ENCODE data around the gene ZNF423. TPM values are rescaled to one million over a fixed set of nuclear protein-coding genes. Genes with fewer than 3 reads are reported as not detected.
A peak's percentile ranks its signal among the peaks of the same experiment; 100 is the strongest.

The ZNF423 gene
- total RNA-seq, 1 experiment from 2014 or later: 0.20 TPM

- POLR2A ChIA-PET: no interaction called here
- no peak overlapping the region for H3K4me3 Mint-ChIP-seq (ENCODE audit: unreplicated experiment)
- Histone ChIP-seq H3K4me3 (ENCODE audit: low read depth, low read length) (no peak overlapping the region), H3K36me3 (ENCODE audit: control insufficient read depth, insufficient read depth, low read length) (no peaks in the 10 kb centered on the region), H3K27me3 (replicated peaks; ENCODE audit: control insufficient read depth, insufficient read depth, low read length) (no peaks in the 10 kb centered on the region), H3K9me3 (0 out of 2 replicates have a peak, but pooled peaks cover under 1% of the 10 kb centered on the region), H3K4me1 (no peaks in the 10 kb centered on the region)
- CTCF ChIA-PET: no interaction called here
- H3K36me3 Mint-ChIP-seq (ENCODE audit: insufficient read depth, unreplicated experiment): no peaks in the 10 kb centered on the region
- no peaks in the 10 kb centered on the region for H3K9me3 Mint-ChIP-seq (ENCODE audit: unreplicated experiment)
- BruUV-seq (replicated peaks): no TSS peak
- intact Hi-C loops (cut with micrococcal nuclease; ENCODE audit: unreplicated experiment): no loop called here
- no peaks in the 10 kb centered on the region for H3K4me1 Mint-ChIP-seq (ENCODE audit: low read depth, unreplicated experiment)
- no peak overlapping the region for H3K27ac Mint-ChIP-seq (ENCODE audit: unreplicated experiment)
- H3K27me3 Mint-ChIP-seq (ENCODE audit: insufficient read depth, unreplicated experiment): peaks cover 18% of the 10 kb centered on the region
- TF ChIP-seq CTCF (IDR thresholded peaks at IDR 0.05; ENCODE audit: insufficient read depth in 1 of 2, low read depth in 1 of 2, low read length in 1 of 2, severe bottlenecking in 1 of 2, unreplicated experiment in 1 of 2): no peak
- DNase-seq: peak in 1 of 2 experiments; percentile 12
Observed at GRCh38 chr16:49458656-49459445, 397.1 kb downstream of the ZNF423 start.

- peak in 1 of 2 experiments; percentile 9 for DNase-seq
- H3K4me3 Mint-ChIP-seq (ENCODE audit: unreplicated experiment): no peak overlapping the region
- CTCF ChIA-PET: interaction anchor here (0.6 kb wide), 1 partner anchor 44 kb away, joined by 8 read pairs; no protein-coding TSS in a partner anchor
Observed at GRCh38 chr16:49458243-49458642, 397.7 kb downstream of the ZNF423 start.

GRCh38 chr16:49457196-49457595 lies 398.7 kb downstream of the ZNF423 start:
- Histone ChIP-seq H3K4me1 (no peaks in the 10 kb centered on the region), H3K9me3 (peaks cover 5% of the 10 kb centered on the region; the same call in 1 of the 2 replicates), H3K27me3 (replicated peaks; ENCODE audit: control insufficient read depth, insufficient read depth, low read length) (no peaks in the 10 kb centered on the region; the same call in 1 of the 2 replicates), H3K4me3 (ENCODE audit: low read depth, low read length) (no peak overlapping the region), H3K36me3 (ENCODE audit: control insufficient read depth, insufficient read depth, low read length) (no peaks in the 10 kb centered on the region)
- TF ChIP-seq CTCF (IDR thresholded peaks at IDR 0.05; ENCODE audit: insufficient read depth in 1 of 2, low read depth in 1 of 2, low read length in 1 of 2, severe bottlenecking in 1 of 2, unreplicated experiment in 1 of 2): no peak
- Mint-ChIP-seq H3K4me1 (ENCODE audit: low read depth, unreplicated experiment) (no peaks in the 10 kb centered on the region), H3K4me3 (ENCODE audit: unreplicated experiment) (no peak overlapping the region), H3K9me3 (ENCODE audit: unreplicated experiment) (no peaks in the 10 kb centered on the region), H3K27ac (ENCODE audit: unreplicated experiment) (no peak overlapping the region), H3K27me3 (ENCODE audit: insufficient read depth, unreplicated experiment) (peaks cover 17% of the 10 kb centered on the region), H3K36me3 (ENCODE audit: insufficient read depth, unreplicated experiment) (no peaks in the 10 kb centered on the region)
- no TSS peak for BruUV-seq (replicated peaks)
- ChIA-PET CTCF (no interaction called here), POLR2A (no interaction called here)
- intact Hi-C loops (cut with micrococcal nuclease; ENCODE audit: unreplicated experiment): no loop called here
- DNase-seq: peak in 1 of 2 experiments; percentile 20

More at GRCh38 chr16:49458243-49458642, 397.7 kb downstream of the ZNF423 start:
- no peak for TF ChIP-seq CTCF (IDR thresholded peaks at IDR 0.05; ENCODE audit: insufficient read depth in 1 of 2, low read depth in 1 of 2, low read length in 1 of 2, severe bottlenecking in 1 of 2, unreplicated experiment in 1 of 2)
- no TSS peak for BruUV-seq (replicated peaks)
- no peaks in the 10 kb centered on the region for H3K9me3 Mint-ChIP-seq (ENCODE audit: unreplicated experiment)
- H3K4me1 ChIP-seq: no peaks in the 10 kb centered on the region
- H3K9me3 ChIP-seq: peaks cover 5% of the 10 kb centered on the region; the same call in 1 of the 2 replicates
- H3K27me3 Mint-ChIP-seq (ENCODE audit: insufficient read depth, unreplicated experiment): peaks cover 21% of the 10 kb centered on the region
- H3K4me1 Mint-ChIP-seq (ENCODE audit: low read depth, unreplicated experiment): no peaks in the 10 kb centered on the region
- no peak overlapping the region for H3K4me3 ChIP-seq (ENCODE audit: low read depth, low read length)
- POLR2A ChIA-PET: no interaction called here
- H3K27me3 ChIP-seq (replicated peaks; ENCODE audit: control insufficient read depth, insufficient read depth, low read length): no peaks in the 10 kb centered on the region; the same call in 1 of the 2 replicates
- no peaks in the 10 kb centered on the region for H3K36me3 ChIP-seq (ENCODE audit: control insufficient read depth, insufficient read depth, low read length)
- no peaks in the 10 kb centered on the region for H3K36me3 Mint-ChIP-seq (ENCODE audit: insufficient read depth, unreplicated experiment)
- intact Hi-C loops (cut with micrococcal nuclease; ENCODE audit: unreplicated experiment): no loop called here
- H3K27ac Mint-ChIP-seq (ENCODE audit: unreplicated experiment): no peak overlapping the region
